GM19099 (cell line): ENCODE measurements around the gene NRBF2.

Experiments
- POLR2A ChIP-seq: IDR thresholded peaks from 3 replicates; pipeline ENCODE4 v1.6.1; 2011; ENCODE audit warnings: low read depth; ENCODE audit not compliant: insufficient read length; ENCODE audit errors: extremely low read depth

Gene NRBF2

GRCh38 chr10:63150745-63151144 is 17.6 kb downstream of the NRBF2 start:
- TF ChIP-seq POLR2A = no peak

DNA sequence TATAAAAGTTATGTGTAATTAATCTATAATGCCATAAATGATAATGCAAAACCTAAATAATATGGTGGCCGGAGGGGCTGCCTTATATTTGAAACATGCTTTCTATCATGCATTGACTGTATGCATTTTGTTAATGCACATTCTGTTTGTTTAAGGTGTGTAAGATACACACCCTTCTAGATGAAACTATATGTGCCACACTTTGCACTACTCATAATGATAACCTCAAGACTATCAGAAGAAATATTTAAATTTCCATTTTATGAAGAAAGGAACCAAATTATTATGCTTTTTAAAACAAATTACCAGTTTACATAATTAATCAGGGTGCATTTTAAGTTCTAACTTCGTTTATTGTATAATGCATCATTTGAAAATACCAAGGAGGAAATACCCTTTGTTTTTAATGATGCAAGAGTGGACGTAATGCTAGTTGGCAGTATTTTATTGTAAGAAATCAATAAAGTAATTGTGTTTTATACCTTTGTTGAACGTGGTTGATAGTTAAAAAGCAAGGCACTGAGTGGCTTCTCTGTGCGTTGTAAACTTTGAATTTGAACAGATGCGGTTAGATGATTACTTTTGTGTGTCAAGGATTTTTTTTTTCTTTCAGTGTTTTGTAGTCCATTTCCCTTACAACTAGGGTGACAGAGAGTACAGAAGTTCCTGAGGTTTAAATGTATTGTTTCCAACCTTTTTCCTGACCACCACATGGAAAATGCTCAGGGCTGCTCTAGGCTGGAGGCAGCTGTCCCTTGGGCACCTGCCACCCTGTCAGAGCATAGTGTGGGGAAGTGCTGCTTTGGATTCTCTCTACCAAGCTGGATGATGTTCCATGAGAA is 21.6 kb downstream of the NRBF2 start:
- TF ChIP-seq POLR2A = no peak

DNA sequence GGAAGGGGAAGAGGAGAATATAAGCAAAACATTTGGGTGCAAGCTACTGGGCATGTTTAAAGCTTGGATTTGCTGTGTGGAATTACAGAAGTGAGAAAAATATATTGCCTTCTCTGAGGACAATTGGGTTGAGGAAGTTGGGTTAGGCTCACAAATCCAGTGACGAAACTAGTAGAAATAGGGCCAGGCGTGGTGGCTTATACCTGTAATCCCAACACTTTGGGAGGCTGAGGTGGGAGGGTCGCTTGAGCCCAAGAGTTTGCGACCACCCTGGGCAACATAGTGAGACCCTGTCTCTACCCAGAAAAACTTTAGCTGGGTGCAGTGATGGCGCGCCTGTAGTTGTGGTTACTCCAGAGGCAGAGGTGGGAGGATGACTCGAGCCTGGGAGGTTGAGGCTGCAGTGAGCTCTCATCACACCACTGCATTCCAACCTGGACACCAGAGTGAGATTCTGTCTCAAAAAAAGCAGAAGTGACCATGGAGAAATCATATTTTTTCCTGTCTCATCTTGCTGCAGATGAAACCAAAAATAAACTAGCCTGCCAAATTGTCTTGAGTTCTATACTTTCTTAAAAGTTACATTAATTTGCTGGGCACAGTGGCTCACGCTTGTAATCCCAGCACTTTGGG is 22.4 kb downstream of the NRBF2 start:
- no peak for TF ChIP-seq POLR2A

GRCh38 chr10:63156236-63156635 is 23.1 kb downstream of the NRBF2 start:
- TF ChIP-seq POLR2A = no peak

- TF ChIP-seq POLR2A = no peak
These were observed 24.9 kb downstream of the NRBF2 start for GRCh38 chr10:63157845-63158624.

DNA sequence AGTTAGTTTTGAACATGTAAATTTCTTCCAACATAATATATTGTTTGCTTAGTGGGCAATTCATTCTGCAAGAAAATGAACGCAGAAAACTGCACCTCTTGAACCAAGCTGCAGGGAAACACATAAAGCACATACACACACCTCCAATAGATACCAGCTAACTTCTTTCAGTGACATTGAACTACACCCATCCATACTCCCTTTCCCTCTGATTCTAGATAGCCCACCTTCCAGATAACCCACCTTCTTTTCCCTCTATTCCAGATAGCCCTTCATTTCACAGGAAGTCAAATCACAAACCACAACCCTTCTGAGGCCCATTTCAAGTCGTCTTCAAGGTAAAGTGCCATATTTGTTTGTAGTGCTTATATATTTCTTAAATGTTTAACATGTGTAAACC is 28.5 kb downstream of the NRBF2 start:
- TF ChIP-seq POLR2A = no peak

DNA sequence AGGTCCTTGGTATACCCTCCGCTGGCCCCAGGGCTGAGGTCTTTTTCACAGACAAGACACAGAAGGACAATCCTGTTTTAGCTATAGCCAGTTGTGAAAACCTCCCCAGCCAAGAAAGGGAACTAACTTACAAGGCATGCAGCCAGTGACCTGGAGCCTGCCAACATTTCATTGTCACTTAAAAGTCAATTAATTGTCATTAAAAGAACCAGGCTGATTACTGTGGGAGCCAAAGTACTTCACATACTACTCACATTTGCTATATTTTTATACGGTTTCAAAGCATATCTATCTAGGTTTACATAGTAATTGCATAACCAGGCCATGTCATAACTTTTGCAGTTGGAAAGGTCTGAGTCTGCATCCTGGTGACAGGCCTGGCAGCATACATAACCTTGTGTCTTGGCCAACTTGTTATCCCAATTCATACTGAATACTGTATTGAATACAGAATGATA is 31.1 kb downstream of the NRBF2 start:
- TF ChIP-seq POLR2A = no peak

DNA sequence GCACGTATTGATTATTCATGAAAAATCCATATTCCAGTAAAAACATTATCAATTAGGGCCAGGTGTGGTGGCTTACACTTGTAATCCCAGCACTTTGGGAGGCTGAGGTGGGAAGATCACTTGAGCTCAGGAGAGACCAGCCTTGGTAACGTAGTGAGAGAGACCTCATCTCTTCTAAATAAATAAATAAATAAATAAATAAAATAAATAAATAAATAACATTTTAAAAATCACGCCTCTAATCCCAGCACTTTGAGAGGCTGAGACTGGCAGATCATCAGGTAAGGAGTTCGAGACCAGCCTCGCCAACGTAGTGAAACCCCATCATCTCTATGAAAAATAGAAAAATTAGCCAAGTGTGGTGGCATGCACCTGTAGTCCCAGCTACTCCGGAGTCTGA is 32.1 kb downstream of the NRBF2 start:
- no peak for TF ChIP-seq POLR2A

DNA sequence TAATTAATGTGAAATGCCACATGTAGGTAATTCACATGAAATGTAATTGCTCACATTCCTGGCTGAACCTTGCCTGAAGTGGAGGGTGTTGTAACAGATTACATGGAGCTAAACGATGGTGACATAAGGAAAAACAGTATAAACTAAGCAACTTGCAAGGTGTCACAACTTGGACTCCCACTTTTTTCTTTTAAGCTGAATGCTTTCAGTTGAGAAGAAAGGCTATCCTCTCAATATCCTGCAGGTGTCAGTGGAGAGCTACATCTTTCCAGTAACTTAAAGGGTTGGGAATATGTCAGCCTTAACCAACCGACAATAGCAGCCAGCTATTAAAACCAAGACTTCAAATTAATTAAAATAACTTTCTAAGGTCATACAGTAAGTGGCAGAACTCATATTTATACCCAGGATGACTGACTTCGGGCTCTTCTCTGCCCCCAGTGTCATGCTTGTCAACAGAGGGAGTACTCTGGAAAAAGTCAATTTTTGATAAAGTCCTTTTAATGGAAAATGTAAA is 33.7 kb downstream of the NRBF2 start:
- no peak for TF ChIP-seq POLR2A

DNA sequence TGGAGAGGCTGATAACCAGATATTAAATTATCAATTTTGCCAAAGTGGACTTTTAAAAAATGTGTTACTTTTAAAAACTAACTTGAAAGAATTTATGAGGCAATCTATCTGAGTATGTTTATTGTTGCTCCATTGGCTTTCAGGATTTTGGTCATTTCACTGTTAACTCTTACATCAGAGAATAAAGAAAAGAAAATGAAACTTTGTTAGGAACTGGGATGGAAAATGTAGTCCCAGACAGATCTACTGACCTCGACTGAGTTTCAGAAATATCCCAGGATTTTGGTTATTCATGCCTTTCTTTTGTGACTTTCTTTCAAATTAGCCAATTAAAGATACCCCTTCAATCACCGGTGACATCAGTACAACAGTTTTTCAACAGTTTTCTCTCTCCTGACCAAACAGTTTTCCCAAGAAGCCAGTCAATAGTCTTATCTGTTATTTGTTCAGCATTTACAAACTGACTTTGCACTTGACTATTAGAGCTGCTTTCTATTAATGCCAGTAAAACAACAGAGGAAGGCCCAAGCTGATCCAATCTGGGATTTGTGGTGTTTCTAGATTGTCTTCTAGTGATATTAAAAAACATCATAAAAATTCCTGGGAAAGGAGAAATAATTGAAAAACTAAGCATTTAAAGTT is 35.8 kb downstream of the NRBF2 start:
- no peak for TF ChIP-seq POLR2A

DNA sequence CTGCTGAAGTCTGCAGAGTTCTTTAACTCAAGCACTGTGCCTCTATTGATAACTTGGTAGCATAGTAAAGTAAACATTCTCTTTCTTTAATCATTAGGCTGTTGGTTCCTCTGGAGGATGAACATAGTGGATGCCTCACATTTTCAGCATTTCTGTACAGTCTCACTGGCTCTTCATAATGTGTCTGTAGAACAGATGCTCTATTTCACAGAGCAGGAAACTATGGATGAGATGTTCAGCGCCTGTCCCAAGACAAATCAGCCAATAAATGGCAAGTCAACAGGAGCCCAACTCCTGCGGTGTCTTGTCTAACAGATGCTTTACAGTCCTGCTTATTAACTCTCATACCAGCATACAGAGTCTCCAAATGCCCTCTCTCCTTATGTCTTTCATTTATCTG is 36.5 kb downstream of the NRBF2 start:
- no peak for TF ChIP-seq POLR2A

- TF ChIP-seq POLR2A = no peak
These were observed 38.2 kb downstream of the NRBF2 start for GRCh38 chr10:63171255-63171855.

- TF ChIP-seq POLR2A = no peak
These were observed 38.8 kb downstream of the NRBF2 start for GRCh38 chr10:63171926-63172325.

DNA sequence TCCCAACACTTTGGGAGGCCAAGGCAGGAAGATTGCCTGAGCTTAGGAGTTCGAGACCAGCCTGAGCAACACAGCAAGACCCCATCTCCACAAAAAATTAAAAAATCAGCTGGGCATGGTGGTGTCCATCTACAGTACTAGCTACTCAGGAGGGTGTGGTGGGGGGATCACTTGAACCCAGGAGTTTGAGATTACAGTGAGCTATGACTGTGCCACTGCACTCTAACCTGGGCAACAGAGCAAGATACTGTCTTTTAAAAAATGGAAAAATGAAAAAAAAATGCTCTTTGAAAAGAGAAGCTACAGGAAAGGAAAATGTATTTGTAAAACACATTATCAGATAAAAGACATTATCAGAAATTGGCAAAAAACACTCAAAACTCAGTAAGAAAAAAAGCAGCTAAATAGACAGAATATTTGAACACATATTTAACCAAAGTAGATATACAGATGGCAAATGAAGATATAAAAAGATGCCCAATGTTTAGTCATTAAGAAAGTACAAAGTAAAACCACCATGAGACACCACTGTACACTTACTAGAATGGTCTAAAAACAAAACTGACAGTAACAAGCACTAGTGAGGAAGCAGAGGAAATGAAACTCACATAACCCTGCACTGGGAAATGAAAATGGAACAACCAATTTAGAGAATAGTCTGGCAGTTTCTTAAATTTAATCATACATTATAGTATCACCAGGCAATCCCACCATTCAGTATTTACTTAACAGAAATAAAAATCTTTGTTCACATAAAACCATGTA is 40.5 kb downstream of the NRBF2 start:
- TF ChIP-seq POLR2A = no peak
